Measurements from ENCODE around the gene CLIP1. TPM values are rescaled to one million over a fixed set of nuclear protein-coding genes. Genes with fewer than 3 reads are reported as not detected.

The CLIP1 gene
- total RNA-seq, 1 donor from 2014 or later: 70.0 TPM

DNA sequence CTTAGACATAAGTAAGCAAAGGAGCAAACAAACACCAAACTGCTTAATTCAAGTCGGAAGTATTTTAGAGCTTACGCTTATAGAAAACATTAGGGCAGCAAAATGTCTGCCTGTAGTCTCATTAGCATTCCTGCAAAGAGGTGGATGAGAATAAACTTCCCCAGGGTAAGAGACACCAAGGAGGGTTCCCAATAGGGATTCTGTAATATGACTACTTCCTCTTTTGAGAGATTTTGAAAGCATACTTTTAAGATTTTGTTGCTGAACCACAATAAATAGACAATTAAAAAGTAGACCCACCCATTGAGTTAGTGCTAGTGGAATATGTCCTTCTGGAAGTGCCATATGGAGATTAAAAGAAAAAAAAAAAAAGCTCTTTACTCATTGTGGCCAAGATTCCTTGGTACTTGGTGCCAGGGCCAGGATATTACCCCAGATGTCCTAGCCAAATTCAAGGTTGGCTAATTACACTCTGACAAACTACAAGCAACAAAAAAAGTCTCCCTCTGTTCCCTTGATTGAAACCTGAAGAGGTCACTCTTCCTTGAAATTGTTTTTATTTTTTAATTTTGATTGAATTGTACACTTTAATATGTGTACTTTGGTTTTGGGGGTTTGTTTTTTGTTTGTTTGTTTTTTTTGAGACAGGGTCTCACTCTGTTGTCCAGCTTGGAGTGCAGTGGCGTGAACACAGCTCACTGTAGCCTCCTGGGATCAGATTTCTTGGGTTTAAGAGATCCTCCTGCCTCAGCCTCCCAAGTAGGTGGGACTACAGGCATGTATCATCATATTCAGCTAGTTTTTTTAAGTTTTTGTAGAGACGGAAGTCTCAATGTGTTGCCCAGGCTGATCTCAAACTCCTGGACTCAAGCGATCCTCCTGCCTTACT is 8.7 kb downstream of the CLIP1 start:
- H3K4me1 Mint-ChIP-seq (ENCODE audit: low read depth, unreplicated experiment): peaks cover 7% of the 10 kb centered on the region
- peak overlapping the region; percentile 0 for H3K27ac Mint-ChIP-seq (ENCODE audit: unreplicated experiment)

DNA sequence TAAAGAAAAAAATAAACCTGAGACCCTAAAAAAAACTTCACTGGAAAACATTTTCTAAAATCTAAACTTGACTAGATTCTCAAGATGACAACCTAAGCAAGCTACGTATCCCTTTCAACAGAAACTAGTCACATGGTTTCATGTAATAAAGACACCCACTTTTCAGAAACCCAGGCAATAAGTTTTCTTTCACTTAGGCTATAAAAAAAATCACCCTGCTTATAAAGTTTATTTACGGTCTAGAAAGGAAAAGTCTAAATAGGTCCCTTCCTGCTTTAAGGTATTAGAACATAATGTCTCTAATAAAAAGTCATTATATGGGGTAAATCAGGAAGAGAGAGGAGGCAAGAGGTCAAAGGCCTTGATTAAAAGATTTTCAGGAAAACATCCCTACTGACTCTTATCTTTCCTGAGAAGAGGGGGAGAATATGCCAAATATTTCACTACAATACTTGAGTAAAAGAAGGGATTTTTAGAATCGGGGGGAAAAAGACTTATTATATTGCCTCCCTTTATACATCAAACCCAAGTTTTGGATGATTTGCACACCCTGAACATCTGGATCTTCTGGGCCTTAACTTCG is 9.5 kb downstream of the CLIP1 start:
- H4K20me1 ChIP-seq (ENCODE audit: insufficient read depth, low read length): peaks cover 43% of the 10 kb centered on the region
- H3K27me3 Mint-ChIP-seq (ENCODE audit: low read depth, unreplicated experiment): no peaks in the 10 kb centered on the region
- H3K27ac ChIP-seq (ENCODE audit: low read depth, low read length): no peak overlapping the region
- peaks cover 93% of the 10 kb centered on the region for H3K79me2 ChIP-seq (ENCODE audit: insufficient read depth, low read length)
- no peaks in the 10 kb centered on the region for H3K36me3 ChIP-seq (ENCODE audit: insufficient read depth, low read length)
- H3K4me2 ChIP-seq (ENCODE audit: low read length): no peak overlapping the region
- H3K9ac ChIP-seq (ENCODE audit: low read length): no peak overlapping the region
- no peak overlapping the region for H3K4me3 Mint-ChIP-seq (ENCODE audit: unreplicated experiment)
- no peak overlapping the region for H3K4me3 ChIP-seq (ENCODE audit: insufficient read depth, low read depth, low read length)
- no peaks in the 10 kb centered on the region for H3K9me3 ChIP-seq (ENCODE audit: insufficient read depth, low read depth, low read length)
- FAIRE-seq (no peak), DNase-seq (ENCODE audit: low read depth) (no peak)
- no peak overlapping the region for H2AFZ ChIP-seq (ENCODE audit: low read depth, low read length)
- H3K4me1 Mint-ChIP-seq (ENCODE audit: low read depth, unreplicated experiment): peaks cover 6% of the 10 kb centered on the region
- no peaks in the 10 kb centered on the region for H3K4me1 ChIP-seq (ENCODE audit: insufficient read depth, low read length)
- no peaks in the 10 kb centered on the region for H3K9me3 Mint-ChIP-seq (ENCODE audit: unreplicated experiment)
- H3K36me3 Mint-ChIP-seq (ENCODE audit: low read depth, unreplicated experiment): no peaks in the 10 kb centered on the region
- H3K27me3 ChIP-seq (ENCODE audit: insufficient read depth, low read length): no peaks in the 10 kb centered on the region
- H3K27ac Mint-ChIP-seq (ENCODE audit: unreplicated experiment): peak overlapping the region; percentile 0
- TF ChIP-seq, protein P1, sequence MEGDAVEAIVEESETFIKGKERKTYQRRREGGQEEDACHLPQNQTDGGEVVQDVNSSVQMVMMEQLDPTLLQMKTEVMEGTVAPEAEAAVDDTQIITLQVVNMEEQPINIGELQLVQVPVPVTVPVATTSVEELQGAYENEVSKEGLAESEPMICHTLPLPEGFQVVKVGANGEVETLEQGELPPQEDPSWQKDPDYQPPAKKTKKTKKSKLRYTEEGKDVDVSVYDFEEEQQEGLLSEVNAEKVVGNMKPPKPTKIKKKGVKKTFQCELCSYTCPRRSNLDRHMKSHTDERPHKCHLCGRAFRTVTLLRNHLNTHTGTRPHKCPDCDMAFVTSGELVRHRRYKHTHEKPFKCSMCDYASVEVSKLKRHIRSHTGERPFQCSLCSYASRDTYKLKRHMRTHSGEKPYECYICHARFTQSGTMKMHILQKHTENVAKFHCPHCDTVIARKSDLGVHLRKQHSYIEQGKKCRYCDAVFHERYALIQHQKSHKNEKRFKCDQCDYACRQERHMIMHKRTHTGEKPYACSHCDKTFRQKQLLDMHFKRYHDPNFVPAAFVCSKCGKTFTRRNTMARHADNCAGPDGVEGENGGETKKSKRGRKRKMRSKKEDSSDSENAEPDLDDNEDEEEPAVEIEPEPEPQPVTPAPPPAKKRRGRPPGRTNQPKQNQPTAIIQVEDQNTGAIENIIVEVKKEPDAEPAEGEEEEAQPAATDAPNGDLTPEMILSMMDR (IDR thresholded peaks at IDR 0.05; ENCODE audit: insufficient read depth, low read depth, low read length): no peak
- no peak for TF ChIP-seq EZH2 (IDR thresholded peaks at IDR 0.05; ENCODE audit: insufficient read depth, low read length)

More for the DNA sequence above, 8.7 kb downstream of the CLIP1 start:
- DNase-seq (ENCODE audit: low read depth) (no peak), FAIRE-seq (no peak)
- Histone ChIP-seq H3K27me3 (ENCODE audit: insufficient read depth, low read length) (no peaks in the 10 kb centered on the region), H3K4me2 (ENCODE audit: low read length) (no peak overlapping the region), H3K79me2 (ENCODE audit: insufficient read depth, low read length) (peaks cover 94% of the 10 kb centered on the region), H3K27ac (ENCODE audit: low read depth, low read length) (no peak overlapping the region), H3K36me3 (ENCODE audit: insufficient read depth, low read length) (no peaks in the 10 kb centered on the region), H3K9ac (ENCODE audit: low read length) (no peak overlapping the region), H3K4me1 (ENCODE audit: insufficient read depth, low read length) (no peaks in the 10 kb centered on the region), H3K4me3 (ENCODE audit: insufficient read depth, low read depth, low read length) (no peak overlapping the region), H3K9me3 (ENCODE audit: insufficient read depth, low read depth, low read length) (no peaks in the 10 kb centered on the region), H4K20me1 (ENCODE audit: insufficient read depth, low read length) (peaks cover 49% of the 10 kb centered on the region), H2AFZ (ENCODE audit: low read depth, low read length) (no peak overlapping the region)
- no peaks in the 10 kb centered on the region for H3K27me3 Mint-ChIP-seq (ENCODE audit: low read depth, unreplicated experiment)
- no peaks in the 10 kb centered on the region for H3K9me3 Mint-ChIP-seq (ENCODE audit: unreplicated experiment)
- H3K4me3 Mint-ChIP-seq (ENCODE audit: unreplicated experiment): no peak overlapping the region
- no peak for TF ChIP-seq EZH2 (IDR thresholded peaks at IDR 0.05; ENCODE audit: insufficient read depth, low read length)
- TF ChIP-seq, protein P1 (IDR thresholded peaks at IDR 0.05; ENCODE audit: insufficient read depth, low read depth, low read length): no peak
- H3K36me3 Mint-ChIP-seq (ENCODE audit: low read depth, unreplicated experiment): no peaks in the 10 kb centered on the region
